ENCODE results near the gene CCDC148.

- TF ChIP-seq POLR2AphosphoS5 (IDR thresholded peaks at IDR 0.05; ENCODE audit: low read depth, low read length) = no peak
- TF ChIP-seq POLR2A (IDR thresholded peaks at IDR 0.05; ENCODE audit: low read depth, low read length) = no peak
- TF ChIP-seq SPI1 (IDR thresholded peaks at IDR 0.05; ENCODE audit: low read depth, low read length) = no peak
- no peak for TF ChIP-seq TAF1 (IDR thresholded peaks at IDR 0.05; ENCODE audit: low read depth, low read length)
- TF ChIP-seq POU2F2 (IDR thresholded peaks at IDR 0.05; ENCODE audit: low read depth, low read length) = no peak
- no peak for TF ChIP-seq PAX5 (IDR thresholded peaks at IDR 0.05; ENCODE audit: insufficient read depth, low read length, severe bottlenecking)
These were observed 254.3 kb downstream of the CCDC148 start for GRCh38 chr2:158202161-158202815.
